Lower leg skin (tissue), 4 donors: ENCODE results near the gene PHEX. TPM values are rescaled to one million over a fixed set of nuclear protein-coding genes. Genes with fewer than 3 reads are reported as not detected.

Source experiments
- DNase-seq, 2 donors: peaks; one replicate each; pipeline ENCODE4 v3.0.0-alpha.2; 2019; ENCODE audit warnings: low spot score in 2 of 2
- H3K4me3 ChIP-seq: fragments of 200-600 bp; sonication (generic); 2 replicates; pipeline ENCODE4 v1.5.1; 2017; ENCODE audit warnings: mild to moderate bottlenecking, low read depth; ENCODE audit not compliant: poor library complexity, severe bottlenecking
- CTCF ChIP-seq, 3 donors: fragments of 450-650 bp; IDR thresholded peaks; one replicate each; pipeline ENCODE4 v1.5.1; 2016; ENCODE audit warnings: antibody characterized with exemption in 3 of 3, mild to moderate bottlenecking in 3 of 3, moderate library complexity in 2 of 3
- POLR2A ChIP-seq, 2 donors: fragments of 450-650 bp; IDR thresholded peaks; one replicate each; pipeline ENCODE4 v1.6.1; 2016 to 2017; ENCODE audit warnings: antibody characterized with exemption in 2 of 2, mild to moderate bottlenecking in 1 of 2, moderate library complexity in 1 of 2
- WGBS, 2 donors: methylation state at CpG; one replicate each; pipeline ENCODE4 v1.1.5; 2018; 5-methylcytosine and 5-hydroxymethylcytosine counted together
- intact Hi-C: fragments of 100-400 bp; cut with DNase I; formaldehyde crosslinking; loops from one replicate; pipeline ENCODE4 v1.15.0; 2023; ENCODE audit warnings: low total_unique reads
- total RNA-seq, 4 donors: library from RNA; depleted of rRNA; stranded (reverse); fragments of >200 nt; gene quantifications; one replicate each; pipeline ENCODE4 v1.1.0, GENCODE V29; 2016

PHEX gene
- total RNA-seq = 1 to 10 TPM in 1 of 4 donors, under 1 TPM in 2, not detected in 1; 0.08 to 1.6 (median 0.10) TPM

- no peak for DNase-seq
- WGBS, 2 donors = 47 to 72% methylated on average over 1 of the region's 1 CpG
- no peak for TF ChIP-seq CTCF (IDR thresholded peaks at IDR 0.05)
- TF ChIP-seq POLR2A (IDR thresholded peaks at IDR 0.05) = no peak
- H3K4me3 ChIP-seq = no peak within 1 kb of the TSS
- intact Hi-C loops = no loop called here
Measured at GRCh38 chrX:22032084-22032483, at the start of gene PHEX. PHEX (plus strand) TSS chrX:22032325; CDS start chrX:22033006, 681 bp downstream.

GRCh38 chrX:21985332-21985777, 46.8 kb upstream of the PHEX start:
- 7 to 11% methylated on average over 3 of the region's 3 CpGs for WGBS, 2 donors
- intact Hi-C loops = loop anchor here (10.0 kb wide), 1 partner anchor 209 kb away; no protein-coding TSS in a partner anchor

GRCh38 chrX:21986596-21986995, 45.5 kb upstream of the PHEX start:
- 33 to 83% methylated on average over 1 of the region's 1 CpG for WGBS, 2 donors
- intact Hi-C loops = loop anchor here (10.0 kb wide), 1 partner anchor 208 kb away; no protein-coding TSS in a partner anchor
- DNase-seq = no peak

More at GRCh38 chrX:21985332-21985777, 46.8 kb upstream of the PHEX start:
- peak; percentile 71 to 89 for DNase-seq
- TF ChIP-seq POLR2A (IDR thresholded peaks at IDR 0.05) (no peak), CTCF (IDR thresholded peaks at IDR 0.05) (peak in 1 of 3 donors; percentile 57)
- H3K4me3 ChIP-seq = no peak overlapping the region

GRCh38 chrX:21989384-21989783, 42.7 kb upstream of the PHEX start:
- intact Hi-C loops = loop anchor here (10.0 kb wide), 1 partner anchor 205 kb away; no protein-coding TSS in a partner anchor
- WGBS, 2 donors = 75 to 100% methylated on average over 4 of the region's 4 CpGs
- DNase-seq = no peak
- H3K4me3 ChIP-seq = no peak overlapping the region
- no peak for TF ChIP-seq POLR2A (IDR thresholded peaks at IDR 0.05)
- no peak for TF ChIP-seq CTCF (IDR thresholded peaks at IDR 0.05)

More at GRCh38 chrX:21986596-21986995, 45.5 kb upstream of the PHEX start:
- TF ChIP-seq POLR2A (IDR thresholded peaks at IDR 0.05) = no peak
- TF ChIP-seq CTCF (IDR thresholded peaks at IDR 0.05) = no peak
- no peak overlapping the region for H3K4me3 ChIP-seq

GRCh38 chrX:21990832-21991231, 41.3 kb upstream of the PHEX start:
- DNase-seq = no peak
- no peak overlapping the region for H3K4me3 ChIP-seq
- no peak for TF ChIP-seq POLR2A (IDR thresholded peaks at IDR 0.05)
- intact Hi-C loops = no loop called here
- 92 to 100% methylated on average over 7 to 8 of the region's 8 CpGs for WGBS, 2 donors

- WGBS, 2 donors = 90 to 96% methylated on average over 3 of the region's 3 CpGs
- no peak for DNase-seq
- no peak overlapping the region for H3K4me3 ChIP-seq
- intact Hi-C loops = no loop called here
- no peak for TF ChIP-seq CTCF (IDR thresholded peaks at IDR 0.05)
- TF ChIP-seq POLR2A (IDR thresholded peaks at IDR 0.05) = no peak
Measured at GRCh38 chrX:21991504-21991903, 40.6 kb upstream of the PHEX start.
